HT1080 (cell line): Measurements from ENCODE around the gene FAM117A. TPM values are rescaled to one million over a fixed set of nuclear protein-coding genes. Genes with fewer than 3 reads are reported as not detected.

Source experiments
- DNase-seq: peaks from one replicate; pipeline ENCODE4 v3.0.0-alpha.2; 2015; ENCODE audit warnings: low read depth
- polyA plus RNA-seq, 2 experiments: library from polyadenylated mRNA; depleted of rRNA; stranded (reverse); fragments of >200 nt; gene quantifications; 2 replicates each; pipeline ENCODE4 v1.2.3, GENCODE V29; 2015
- total RNA-seq: library from RNA; depleted of rRNA; stranded (reverse); fragments of >200 nt; shearing (Covaris generic); gene quantifications from 2 replicates; pipeline ENCODE4 v1.2.3, GENCODE V29; 2014; rRNA removed

The FAM117A gene, protein sequence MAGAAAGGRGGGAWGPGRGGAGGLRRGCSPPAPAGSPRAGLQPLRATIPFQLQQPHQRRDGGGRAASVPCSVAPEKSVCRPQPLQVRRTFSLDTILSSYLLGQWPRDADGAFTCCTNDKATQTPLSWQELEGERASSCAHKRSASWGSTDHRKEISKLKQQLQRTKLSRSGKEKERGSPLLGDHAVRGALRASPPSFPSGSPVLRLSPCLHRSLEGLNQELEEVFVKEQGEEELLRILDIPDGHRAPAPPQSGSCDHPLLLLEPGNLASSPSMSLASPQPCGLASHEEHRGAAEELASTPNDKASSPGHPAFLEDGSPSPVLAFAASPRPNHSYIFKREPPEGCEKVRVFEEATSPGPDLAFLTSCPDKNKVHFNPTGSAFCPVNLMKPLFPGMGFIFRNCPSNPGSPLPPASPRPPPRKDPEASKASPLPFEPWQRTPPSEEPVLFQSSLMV
- total RNA-seq, result 3.3 and 5.4 TPM in 2 replicates
- polyA plus RNA-seq (2015; cell fraction: cytosol; rRNA removed), result 6.6 and 8.2 TPM in 2 replicates
- polyA plus RNA-seq (2015; cell fraction: nucleus; rRNA removed), result 7.3 and 9.0 TPM in 2 replicates

DNA sequence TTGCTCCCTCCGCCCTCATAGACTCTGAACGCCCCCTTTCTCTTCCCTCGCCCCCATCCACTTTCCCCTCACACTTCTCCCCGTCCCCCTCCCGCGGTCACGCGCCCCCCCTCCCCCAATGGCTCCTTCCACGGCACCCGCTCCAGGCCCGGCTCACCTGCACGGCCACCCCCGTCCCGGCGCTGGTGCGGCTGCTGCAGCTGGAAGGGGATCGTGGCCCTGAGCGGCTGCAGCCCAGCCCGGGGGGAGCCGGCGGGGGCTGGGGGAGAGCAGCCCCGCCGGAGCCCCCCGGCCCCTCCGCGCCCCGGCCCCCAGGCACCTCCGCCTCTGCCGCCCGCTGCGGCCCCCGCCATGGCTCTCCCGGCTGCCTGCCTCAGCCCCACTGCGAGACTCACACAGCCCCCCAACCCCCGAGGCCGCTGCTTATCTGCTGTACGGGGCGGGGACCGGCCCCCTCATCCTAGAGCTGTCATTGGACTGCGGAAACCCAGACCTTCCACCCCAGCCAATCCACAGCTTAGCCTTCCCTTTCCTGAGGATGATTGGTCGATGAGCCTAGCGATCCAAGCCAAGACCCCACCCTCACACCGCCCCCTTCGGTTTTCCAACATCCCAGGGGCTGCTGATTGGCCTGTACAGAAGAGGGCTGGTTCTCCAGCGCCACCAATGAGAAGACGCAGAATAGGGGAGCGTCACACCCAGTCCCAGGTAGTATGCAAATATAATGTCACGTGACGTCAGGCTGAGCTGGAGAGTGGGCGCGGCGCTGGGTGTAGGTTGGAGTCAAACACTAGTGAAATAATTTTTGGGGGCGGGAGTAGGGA, at the start of gene FAM117A:
FAM117A (minus strand) TSS at position 397 of the 824 bp plus-strand sequence; CDS start at position 353, 44 bp downstream.
- peak; percentile 98 for DNase-seq

DNA sequence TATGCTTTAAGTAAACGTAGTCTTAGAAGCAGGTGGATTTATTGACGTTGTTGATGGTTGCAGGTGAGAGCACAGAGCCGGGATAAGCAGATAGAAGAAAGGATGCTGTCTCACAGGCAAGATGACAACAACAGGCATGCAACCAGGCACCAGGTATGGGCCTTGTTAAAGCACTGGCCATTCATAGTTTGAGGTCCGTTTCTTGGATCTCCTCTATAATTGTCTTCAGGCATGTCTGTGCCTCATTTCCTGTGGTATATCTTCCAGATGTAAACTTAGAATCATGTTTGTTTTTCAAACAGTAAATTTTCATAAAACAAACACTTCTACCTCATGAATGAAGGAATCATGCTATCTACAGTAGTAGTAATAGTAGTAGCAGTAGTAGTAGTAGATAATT, 45.1 kb upstream of the FAM117A start:
- DNase-seq, result no peak

DNA sequence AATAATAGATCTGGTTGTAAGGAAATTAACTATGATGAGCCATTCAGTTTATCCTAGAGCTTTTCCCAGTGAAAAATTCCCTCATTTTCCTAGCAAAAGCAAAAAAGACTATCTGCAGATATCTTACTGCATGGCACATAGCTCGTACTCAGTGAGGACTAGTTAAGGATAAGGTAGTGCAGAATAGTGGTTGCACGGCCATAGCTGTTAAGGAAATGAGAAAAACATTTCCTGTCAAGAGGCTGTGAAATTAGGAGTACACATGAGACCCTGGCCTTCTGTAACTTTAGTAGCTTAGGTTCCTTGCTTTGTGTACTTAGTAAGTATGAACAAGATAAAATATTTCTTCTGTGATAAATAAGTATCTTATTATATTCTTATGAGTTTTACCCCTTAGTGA, 34.8 kb upstream of the FAM117A start:
- no peak for DNase-seq

DNA sequence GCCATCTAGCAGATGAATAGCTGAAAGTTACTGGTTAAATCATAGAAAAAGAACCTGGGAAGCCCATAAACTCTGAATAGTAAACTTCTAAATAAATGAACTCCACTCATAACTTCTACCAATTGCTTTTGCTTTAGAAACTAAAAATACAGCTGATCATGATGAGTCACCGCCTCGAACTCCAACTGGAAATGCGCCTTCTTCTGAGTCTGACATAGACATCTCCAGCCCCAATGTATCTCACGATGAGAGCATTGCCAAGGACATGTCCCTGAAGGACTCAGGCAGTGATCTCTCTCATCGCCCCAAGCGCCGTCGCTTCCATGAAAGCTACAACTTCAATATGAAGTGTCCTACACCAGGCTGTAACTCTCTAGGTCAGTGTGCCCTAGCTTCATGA, 34.3 kb upstream of the FAM117A start:
- DNase-seq, result no peak

DNA sequence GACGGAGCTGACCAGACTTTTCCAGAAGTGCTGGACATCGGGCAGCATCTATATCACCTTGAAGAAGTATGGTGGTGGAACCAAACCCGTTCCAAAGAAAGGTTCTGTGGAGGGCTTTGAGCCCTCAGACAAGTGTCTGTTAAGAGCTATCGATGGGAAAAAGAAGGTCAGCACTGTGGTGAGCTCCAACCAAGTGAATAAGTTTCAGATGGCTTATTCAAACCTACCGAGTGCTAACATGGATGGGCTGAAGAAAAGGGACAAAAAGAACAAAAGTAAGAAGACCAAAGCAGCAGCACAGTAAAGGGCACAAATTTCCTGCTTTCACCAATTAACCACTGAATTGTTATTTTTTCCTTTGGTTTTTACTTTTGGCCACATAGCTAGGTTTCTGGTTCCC, 31.4 kb upstream of the FAM117A start:
- DNase-seq, result no peak

DNA sequence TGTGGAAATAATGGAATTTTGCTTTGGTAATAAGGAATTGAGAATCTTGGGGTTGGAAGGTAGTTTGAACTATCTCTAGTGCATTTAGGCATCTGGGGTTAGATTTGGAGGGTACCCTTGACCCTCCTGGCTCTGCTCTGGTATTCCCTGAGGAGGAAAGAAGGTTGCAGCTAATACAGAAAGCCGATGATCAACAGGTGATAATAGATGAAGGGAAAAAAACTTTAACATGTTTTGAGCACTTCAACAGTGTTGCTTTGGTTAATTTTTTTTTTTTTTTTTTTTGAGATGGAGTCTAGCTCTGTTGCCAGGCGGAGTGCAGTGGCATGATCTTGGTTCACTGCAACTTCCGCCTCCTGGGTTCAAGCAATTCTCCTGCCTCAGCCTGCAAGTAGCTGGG, 29.4 kb upstream of the FAM117A start:
- DNase-seq, result no peak

- DNase-seq, result no peak
These were observed 25.3 kb upstream of the FAM117A start for GRCh38 chr17:49789243-49789578.

DNA sequence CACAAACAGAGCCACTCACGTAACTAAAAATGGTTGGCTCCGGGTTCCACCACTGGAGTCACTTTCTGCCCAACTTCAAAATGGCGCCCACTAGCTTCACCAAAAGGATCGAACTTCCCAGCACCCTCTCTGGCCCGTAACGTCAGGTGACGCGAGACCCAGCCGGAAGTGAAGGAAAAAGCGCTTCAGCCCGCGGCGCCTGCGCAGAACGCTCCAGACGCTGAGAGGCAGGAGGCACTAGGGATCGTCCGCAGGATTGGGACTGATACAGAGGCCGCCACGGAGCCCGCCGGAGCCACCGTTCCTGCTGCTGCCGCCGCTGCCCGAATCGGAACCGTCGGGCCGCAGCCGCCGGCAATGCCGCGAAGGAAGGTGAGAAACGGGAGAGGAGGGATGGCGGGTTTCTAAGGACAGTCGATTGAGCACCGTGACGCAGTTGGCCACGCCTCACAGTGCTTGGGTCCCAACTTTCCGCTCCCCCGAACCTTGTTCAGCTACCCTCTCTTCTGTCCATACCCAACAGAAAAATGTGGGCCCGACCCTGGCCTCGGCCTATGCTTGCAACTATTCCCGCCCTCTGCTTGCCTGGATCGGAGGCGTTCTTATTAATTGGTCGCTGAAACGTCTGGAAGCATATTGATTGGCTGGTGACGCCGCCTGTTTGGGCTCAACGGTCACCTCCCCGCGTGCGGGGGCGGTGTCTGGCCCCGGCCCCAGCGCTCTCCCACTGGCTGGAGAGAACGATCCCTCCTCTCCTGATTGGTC, 24.7 kb upstream of the FAM117A start, which contains the start of gene KAT7:
KAT7 (plus strand) TSS at position 204 of the 765 bp plus-strand sequence; CDS start at position 358, 154 bp downstream.
- DNase-seq, result peak; percentile 100

- DNase-seq, result peak; percentile 15
These were observed 24.1 kb upstream of the FAM117A start for GRCh38 chr17:49787884-49788477.

- no peak for DNase-seq
These were observed 20.7 kb upstream of the FAM117A start for GRCh38 chr17:49784636-49785035.

DNA sequence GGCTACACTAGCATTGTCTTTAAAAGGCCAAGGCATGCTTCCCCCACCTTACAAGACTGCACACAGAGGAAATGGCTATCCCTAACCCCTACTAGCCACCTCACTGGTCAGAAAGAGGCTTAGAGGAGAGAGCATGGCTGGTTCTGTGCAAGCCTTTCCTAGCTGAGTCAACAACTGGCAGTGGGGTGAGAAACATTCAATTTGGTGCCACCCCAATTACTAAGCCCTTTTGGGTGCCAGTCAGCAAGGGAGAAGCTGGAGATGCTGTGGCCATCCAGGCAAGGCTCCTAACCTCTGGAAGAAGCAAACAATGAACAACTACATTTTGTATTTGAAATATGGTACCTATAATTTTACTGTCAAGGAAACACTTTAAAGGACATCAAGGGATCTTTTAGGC, 19.9 kb upstream of the FAM117A start:
- DNase-seq, result no peak

GRCh38 chr17:49783071-49783715, 19.3 kb upstream of the FAM117A start:
- DNase-seq, result no peak

DNA sequence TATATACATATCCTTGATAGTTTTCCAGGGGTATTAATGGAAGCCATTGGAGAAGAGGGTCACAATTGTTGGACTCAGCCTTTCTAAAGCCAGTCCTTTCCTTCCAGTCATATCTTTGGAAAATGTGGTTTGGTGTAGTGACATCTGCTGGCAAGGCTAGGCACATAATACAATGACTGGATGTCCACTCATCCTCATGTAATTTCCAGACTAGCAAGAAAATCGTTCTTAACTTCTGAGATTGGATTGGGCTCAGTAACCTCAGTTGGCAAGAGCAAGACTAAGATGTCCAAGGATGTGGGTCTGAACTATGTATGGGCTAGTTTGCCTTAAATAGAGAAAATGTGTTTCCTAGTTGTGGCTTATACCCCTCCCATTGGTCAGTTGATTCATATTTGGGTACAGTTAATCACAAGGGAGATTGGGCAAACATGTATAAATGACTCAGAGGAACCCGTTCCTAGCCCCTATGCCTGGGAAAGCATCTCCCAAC, 15.9 kb upstream of the FAM117A start:
- DNase-seq, result peak; percentile 76

DNA sequence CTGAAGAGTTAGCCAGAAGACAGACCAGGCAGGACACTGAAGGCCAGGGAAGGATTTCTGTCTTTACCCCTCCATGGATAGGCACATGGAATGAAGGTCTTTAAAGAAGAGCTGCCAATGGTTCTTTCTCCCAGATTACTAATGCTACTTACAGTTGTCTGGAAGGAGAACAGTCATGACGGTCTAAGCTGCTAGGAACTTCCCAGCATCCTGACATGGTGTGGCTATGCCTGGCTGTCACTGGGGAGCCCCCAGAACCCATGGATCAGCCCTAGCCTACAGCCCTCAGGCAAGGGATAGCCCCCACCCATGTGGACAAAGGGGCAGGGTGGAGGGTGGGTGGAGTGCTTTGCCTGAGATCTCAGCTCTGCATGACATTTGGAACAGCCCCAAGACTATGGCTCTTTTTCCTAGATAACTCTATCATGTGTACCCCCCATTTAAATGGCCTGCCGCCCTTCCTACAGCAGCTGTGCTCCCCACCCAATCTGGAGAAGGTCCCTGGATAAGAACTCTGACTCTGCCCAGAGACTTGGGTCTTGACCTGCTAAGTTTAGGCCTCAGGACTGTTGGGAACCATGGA, 15.3 kb upstream of the FAM117A start:
- DNase-seq, result no peak

DNA sequence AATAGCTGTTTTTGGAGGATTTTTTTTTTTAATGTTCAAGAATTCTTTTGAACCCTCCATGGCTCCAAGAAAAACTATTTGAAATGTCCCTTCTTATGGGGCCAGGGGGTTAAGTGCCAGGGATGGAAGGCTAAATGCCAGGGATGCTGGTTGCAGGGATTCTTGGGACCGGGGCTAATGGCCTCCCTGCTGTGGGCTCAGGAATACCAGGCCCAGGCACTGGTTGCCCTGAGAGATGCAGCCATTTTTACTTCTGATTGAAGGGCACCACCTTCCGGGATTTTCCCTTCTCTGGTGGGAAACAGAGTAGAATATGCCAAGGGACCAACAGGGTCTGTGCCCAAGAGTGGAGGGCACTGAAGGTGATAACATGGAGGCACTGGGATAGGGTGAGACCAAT, 13.6 kb upstream of the FAM117A start:
- no peak for DNase-seq

GRCh38 chr17:49776551-49777300, 12.8 kb upstream of the FAM117A start:
- no peak for DNase-seq

- no peak for DNase-seq
These were observed 11.8 kb upstream of the FAM117A start for GRCh38 chr17:49775546-49776260.

DNA sequence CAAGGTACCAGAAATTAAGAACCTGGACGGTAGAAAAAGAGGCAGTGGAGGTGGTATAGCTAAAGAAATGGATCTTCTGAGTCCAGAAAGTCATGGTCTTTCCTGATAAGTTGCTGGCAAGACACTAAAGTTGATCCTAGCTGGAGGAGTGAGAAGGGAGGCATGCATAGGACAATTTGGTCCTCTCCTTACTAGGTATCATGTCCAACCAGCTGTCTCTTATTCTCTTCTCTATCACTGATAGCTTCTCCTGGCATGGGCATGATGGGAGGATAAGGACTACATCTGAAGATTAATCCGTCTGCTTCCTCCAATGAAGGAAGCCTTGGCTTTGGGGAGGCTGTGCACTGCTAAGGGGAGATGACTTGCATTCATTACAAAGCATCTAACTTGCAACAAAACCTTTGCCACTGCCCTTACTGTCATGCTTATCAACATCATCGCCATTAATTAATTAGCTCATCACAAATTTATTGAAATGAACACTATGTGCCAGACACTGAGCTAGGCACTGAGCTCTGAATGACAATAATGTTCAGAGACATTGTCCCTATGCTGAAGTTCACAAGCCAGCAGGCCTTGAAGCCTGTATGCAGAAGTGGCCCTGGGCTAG, 3.1 kb upstream of the FAM117A start:
- DNase-seq, result no peak
